ENCODE measurements around the gene CD69.

- TF ChIP-seq CTCF (IDR thresholded peaks at IDR 0.05) (no peak), EP300 (IDR thresholded peaks at IDR 0.05) (no peak), POLR2A (IDR thresholded peaks at IDR 0.05) (no peak)
Observed at GRCh38 chr12:9724023-9724422, 36.7 kb downstream of the CD69 start.
